HepG2 (cell line): ENCODE measurements around the gene FUCA1. TPM values are rescaled to one million over a fixed set of nuclear protein-coding genes. Genes with fewer than 3 reads are reported as not detected.
A peak's percentile ranks its signal among the peaks of the same experiment; 100 is the strongest.

Source experiments
- ARID4A ChIP-seq: sonication (generic); formaldehyde crosslinking; IDR thresholded peaks from 2 replicates; pipeline ENCODE4 v1.5.0; 2020; ENCODE audit warnings: mild to moderate bottlenecking, missing genetic modification reagents, borderline replicate concordance
- CEBPG ChIP-seq: IDR thresholded peaks from 2 replicates; pipeline ENCODE4 v1.6.1; 2016
- EEA1 ChIP-seq: sonication (generic); formaldehyde crosslinking; IDR thresholded peaks from 2 replicates; pipeline ENCODE4 v1.5.1; 2020; ENCODE audit warnings: mild to moderate bottlenecking, missing genetic modification reagents, borderline replicate concordance
- HDAC1 ChIP-seq: sonication (generic); formaldehyde crosslinking; IDR thresholded peaks from 2 replicates; pipeline ENCODE4 v1.5.1; 2020; ENCODE audit warnings: mild to moderate bottlenecking, missing genetic modification reagents
- MYC ChIP-seq: sonication (generic); formaldehyde crosslinking; IDR thresholded peaks from 2 replicates; pipeline ENCODE4 v1.9.0; 2021; ENCODE audit warnings: missing genetic modification reagents, borderline replicate concordance
- MYPOP ChIP-seq: sonication (generic); formaldehyde crosslinking; IDR thresholded peaks from 2 replicates; pipeline ENCODE4 v1.8.1; 2023; ENCODE audit warnings: mild to moderate bottlenecking, moderate library complexity, missing genetic modification reagents
- NFE2L2 ChIP-seq: fragments of 150-350 bp; IDR thresholded peaks from 2 replicates; pipeline ENCODE4 v1.6.1; 2014; ENCODE audit warnings: low read length
- NR2F1 ChIP-seq, 2 experiments: fragments of 450-650 bp in 1 of 2; formaldehyde crosslinking in 1 of 2; IDR thresholded peaks; 2 replicates each; pipeline versions ENCODE4 v1.5.0 to v1.6.1; 2016 to 2020; ENCODE audit warnings: mild to moderate bottlenecking in 1 of 2, missing compliant biosample characterization in 1 of 2, missing genetic modification reagents in 1 of 2, moderate library complexity in 1 of 2
- SAP130 ChIP-seq: IDR thresholded peaks from 2 replicates; pipeline ENCODE4 v1.6.1; 2016; ENCODE audit warnings: low read depth
- THRA ChIP-seq: sonication (generic); formaldehyde crosslinking; IDR thresholded peaks from 2 replicates; pipeline ENCODE4 v1.4.0; 2020; ENCODE audit warnings: missing genetic modification reagents, borderline replicate concordance
- ZNF569 ChIP-seq: sonication (generic); formaldehyde crosslinking; IDR thresholded peaks from 2 replicates; pipeline ENCODE4 v1.5.0; 2020; ENCODE audit warnings: mild to moderate bottlenecking, missing genetic modification reagents, moderate library complexity, borderline replicate concordance
- ZNF589 ChIP-seq: sonication (generic); formaldehyde crosslinking; conservative IDR thresholded peaks from 2 replicates; pipeline ENCODE4 v1.8.0; 2022; ENCODE audit warnings: mild to moderate bottlenecking, moderate library complexity, missing genetic modification reagents
- ZNF790 ChIP-seq: sonication (generic); formaldehyde crosslinking; IDR thresholded peaks from 2 replicates; pipeline ENCODE4 v1.8.0; 2022; ENCODE audit warnings: missing genetic modification reagents, mild to moderate bottlenecking, borderline replicate concordance
- ZNF891 ChIP-seq: sonication (generic); formaldehyde crosslinking; IDR thresholded peaks from 2 replicates; pipeline ENCODE4 v1.5.0; 2020; ENCODE audit warnings: mild to moderate bottlenecking, missing genetic modification reagents
- polyA plus RNA-seq, 8 experiments: library from polyadenylated mRNA; depleted of rRNA in 3 of 8; stranded (reverse) in 7 of 8; unstranded in 1 of 8; fragments of >200 nt; fragmentation: Illumina TruSeq in 4 of 8; extraction: Trizol in 4 of 8; gene quantifications; 2 replicates each; pipeline versions ENCODE4 v1.2.1 to v1.2.3, GENCODE V29; 2011 to 2016; ENCODE audit warnings: low read depth in 4 of 8, missing spikeins in 1 of 8, mixed read lengths in 1 of 8; ENCODE audit not compliant: insufficient read depth in 1 of 8
- total RNA-seq, 5 experiments: library from RNA; depleted of rRNA; stranded (reverse); fragments of >200 nt; fragmentation: Illumina TruSeq; extraction: Trizol; gene quantifications; 2 replicates each; pipeline ENCODE4 v1.2.3, GENCODE V29; 2016; ENCODE audit warnings: low read depth in 1 of 5
- TF ChIP-seq, protein P1 (sequence below): fragments of 450-650 bp; IDR thresholded peaks from 2 replicates; pipeline ENCODE4 v1.6.1; 2016
- TF ChIP-seq, protein P2 (sequence below): sonication (generic); formaldehyde crosslinking; IDR thresholded peaks from 2 replicates; pipeline ENCODE4 v1.4.0; 2020; ENCODE audit warnings: mild to moderate bottlenecking, missing genetic modification reagents
- TF ChIP-seq, protein P3 (sequence below): sonication (generic); formaldehyde crosslinking; IDR thresholded peaks from 2 replicates; pipeline ENCODE4 v1.5.0; 2020; ENCODE audit warnings: mild to moderate bottlenecking, missing genetic modification reagents
- TF ChIP-seq, protein P4 (sequence below): sonication (generic); formaldehyde crosslinking; IDR thresholded peaks from 2 replicates; pipeline ENCODE4 v1.5.0; 2020; ENCODE audit warnings: missing genetic modification reagents, mild to moderate bottlenecking, borderline replicate concordance

Gene FUCA1
- total and polyA plus RNA-seq, 2 of the 13 experiments (the other 11 are each of a cell fraction or from before 2014, with no cell fraction given): 32.7 to 33.6 TPM

GRCh38 chr1:23838401-23838866 is 29.7 kb downstream of the FUCA1 start (continued):
- TF ChIP-seq, protein P1, sequence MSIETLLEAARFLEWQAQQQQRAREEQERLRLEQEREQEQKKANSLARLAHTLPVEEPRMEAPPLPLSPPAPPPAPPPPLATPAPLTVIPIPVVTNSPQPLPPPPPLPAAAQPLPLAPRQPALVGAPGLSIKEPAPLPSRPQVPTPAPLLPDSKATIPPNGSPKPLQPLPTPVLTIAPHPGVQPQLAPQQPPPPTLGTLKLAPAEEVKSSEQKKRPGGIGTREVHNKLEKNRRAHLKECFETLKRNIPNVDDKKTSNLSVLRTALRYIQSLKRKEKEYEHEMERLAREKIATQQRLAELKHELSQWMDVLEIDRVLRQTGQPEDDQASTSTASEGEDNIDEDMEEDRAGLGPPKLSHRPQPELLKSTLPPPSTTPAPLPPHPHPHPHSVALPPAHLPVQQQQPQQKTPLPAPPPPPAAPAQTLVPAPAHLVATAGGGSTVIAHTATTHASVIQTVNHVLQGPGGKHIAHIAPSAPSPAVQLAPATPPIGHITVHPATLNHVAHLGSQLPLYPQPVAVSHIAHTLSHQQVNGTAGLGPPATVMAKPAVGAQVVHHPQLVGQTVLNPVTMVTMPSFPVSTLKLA: peak; percentile 56
- no peak for TF ChIP-seq THRA (CRISPR knock-in tag)
- TF ChIP-seq, protein P2, sequence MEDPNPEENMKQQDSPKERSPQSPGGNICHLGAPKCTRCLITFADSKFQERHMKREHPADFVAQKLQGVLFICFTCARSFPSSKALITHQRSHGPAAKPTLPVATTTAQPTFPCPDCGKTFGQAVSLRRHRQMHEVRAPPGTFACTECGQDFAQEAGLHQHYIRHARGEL (CRISPR knock-in tag): no peak
- no peak for TF ChIP-seq NFE2L2
- TF ChIP-seq SAP130: peak; percentile 76
- peak; percentile 85 for TF ChIP-seq CEBPG (CRISPR knock-in tag)
- TF ChIP-seq, protein P3, sequence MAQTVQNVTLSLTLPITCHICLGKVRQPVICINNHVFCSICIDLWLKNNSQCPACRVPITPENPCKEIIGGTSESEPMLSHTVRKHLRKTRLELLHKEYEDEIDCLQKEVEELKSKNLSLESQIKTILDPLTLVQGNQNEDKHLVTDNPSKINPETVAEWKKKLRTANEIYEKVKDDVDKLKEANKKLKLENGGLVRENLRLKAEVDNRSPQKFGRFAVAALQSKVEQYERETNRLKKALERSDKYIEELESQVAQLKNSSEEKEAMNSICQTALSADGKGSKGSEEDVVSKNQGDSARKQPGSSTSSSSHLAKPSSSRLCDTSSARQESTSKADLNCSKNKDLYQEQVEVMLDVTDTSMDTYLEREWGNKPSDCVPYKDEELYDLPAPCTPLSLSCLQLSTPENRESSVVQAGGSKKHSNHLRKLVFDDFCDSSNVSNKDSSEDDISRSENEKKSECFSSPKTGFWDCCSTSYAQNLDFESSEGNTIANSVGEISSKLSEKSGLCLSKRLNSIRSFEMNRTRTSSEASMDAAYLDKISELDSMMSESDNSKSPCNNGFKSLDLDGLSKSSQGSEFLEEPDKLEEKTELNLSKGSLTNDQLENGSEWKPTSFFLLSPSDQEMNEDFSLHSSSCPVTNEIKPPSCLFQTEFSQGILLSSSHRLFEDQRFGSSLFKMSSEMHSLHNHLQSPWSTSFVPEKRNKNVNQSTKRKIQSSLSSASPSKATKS: no peak
- TF ChIP-seq ZNF569 (CRISPR knock-in tag): no peak
- TF ChIP-seq MYC (CRISPR knock-in tag): no peak
- 0 out of 2 replicates have a peak, but pooled peaks have one; percentile 12 for TF ChIP-seq HDAC1 (CRISPR knock-in tag)
- no peak for TF ChIP-seq MYPOP
- no peak for TF ChIP-seq NR2F1 (CRISPR knock-in tag; IDR thresholded peaks at IDR 0.05)
- TF ChIP-seq, protein P4, sequence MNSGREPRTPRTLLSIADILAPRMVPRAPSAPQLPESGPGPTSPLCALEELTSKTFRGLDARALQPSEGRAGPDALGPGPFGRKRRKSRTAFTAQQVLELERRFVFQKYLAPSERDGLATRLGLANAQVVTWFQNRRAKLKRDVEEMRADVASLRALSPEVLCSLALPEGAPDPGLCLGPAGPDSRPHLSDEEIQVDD (CRISPR knock-in tag): no peak
- TF ChIP-seq ZNF589 (CRISPR knock-in tag): no peak
- TF ChIP-seq ZNF790 (CRISPR knock-in tag): no peak
- TF ChIP-seq ARID4A: peak; percentile 75
- 0 out of 2 replicates have a peak, but pooled peaks have one; percentile 46 for TF ChIP-seq EEA1 (CRISPR knock-in tag)
- no peak for TF ChIP-seq ZNF891
